ENCODE data around the gene TLE2. TPM values are rescaled to one million over a fixed set of nuclear protein-coding genes. Genes with fewer than 3 reads are reported as not detected.

Gene TLE2
- total RNA-seq, 2 experiments from 2014 or later = 0.47 to 1.0 TPM

GRCh38 chr19:3061182-3062161 is 32.4 kb upstream of the TLE2 start:
- peak; percentile 78 for ATAC-seq
- Mint-ChIP-seq H3K4me3 (peak overlapping the region; percentile 78), H3K27me3 (no peaks in the 10 kb centered on the region), H3K36me3 (peaks cover 27% of the 10 kb centered on the region), H3K9me3 (ENCODE audit: low read depth) (no peaks in the 10 kb centered on the region), H3K4me1 (peaks cover 37% of the 10 kb centered on the region), H3K27ac (peak overlapping the region; percentile 84)
- CTCF ChIA-PET = interaction anchor here (0.6 to 2.2 kb wide), 10 partner anchors 10 to 161 kb away, joined by 3 to 8 read pairs (median 4); partner anchors contain the start of gene ZNF57
- peak; percentile 82 for DNase-seq

- no peak for ATAC-seq
- Mint-ChIP-seq H3K9me3 (ENCODE audit: low read depth) (no peaks in the 10 kb centered on the region), H3K36me3 (peaks cover 27% of the 10 kb centered on the region), H3K4me1 (peaks cover 36% of the 10 kb centered on the region), H3K4me3 (peak overlapping the region; percentile 78), H3K27ac (peak overlapping the region; percentile 84), H3K27me3 (no peaks in the 10 kb centered on the region)
- CTCF ChIA-PET = interaction anchor here (0.6 to 2.2 kb wide), 13 partner anchors 9 to 702 kb away, joined by 3 to 8 read pairs (median 4); partner anchors contain the start of genes MRPL54 and ZNF57
- no peak for DNase-seq
Observed at GRCh38 chr19:3060857-3061181, 31.7 kb upstream of the TLE2 start.

- Mint-ChIP-seq H3K4me1 (peaks cover 37% of the 10 kb centered on the region), H3K9me3 (ENCODE audit: low read depth) (no peaks in the 10 kb centered on the region), H3K27ac (peak overlapping the region; percentile 84), H3K27me3 (no peaks in the 10 kb centered on the region), H3K4me3 (peak overlapping the region; percentile 78), H3K36me3 (peaks cover 33% of the 10 kb centered on the region)
- no peak for DNase-seq
- ATAC-seq = no peak
- CTCF ChIA-PET = interaction anchor here (0.5 to 2.2 kb wide), 6 partner anchors 16 to 172 kb away, joined by 3 to 8 read pairs (median 4); no protein-coding TSS in a partner anchor
Observed at GRCh38 chr19:3059653-3060052, 30.6 kb upstream of the TLE2 start.

- no peak for ATAC-seq
- H3K9me3 Mint-ChIP-seq (ENCODE audit: low read depth) = no peaks in the 10 kb centered on the region
- peaks cover 39% of the 10 kb centered on the region for H3K36me3 Mint-ChIP-seq
Observed at GRCh38 chr19:3058821-3059314, 29.8 kb upstream of the TLE2 start.

GRCh38 chr19:3058009-3058820 is 29.1 kb upstream of the TLE2 start:
- Mint-ChIP-seq H3K27ac (no peak overlapping the region), H3K4me3 (no peak overlapping the region), H3K4me1 (peaks cover 29% of the 10 kb centered on the region), H3K9me3 (ENCODE audit: low read depth) (no peaks in the 10 kb centered on the region), H3K27me3 (no peaks in the 10 kb centered on the region), H3K36me3 (peaks cover 39% of the 10 kb centered on the region)
- ATAC-seq = no peak
- DNase-seq = no peak
- CTCF ChIA-PET = interaction anchor here (0.7 kb wide), 1 partner anchor 19 kb away, joined by 3 read pairs; no protein-coding TSS in a partner anchor

More at GRCh38 chr19:3058821-3059314, 29.8 kb upstream of the TLE2 start:
- H3K27ac Mint-ChIP-seq = no peak overlapping the region
- H3K4me1 Mint-ChIP-seq = peaks cover 34% of the 10 kb centered on the region
- no peak for DNase-seq
- H3K27me3 Mint-ChIP-seq = no peaks in the 10 kb centered on the region
- CTCF ChIA-PET = no interaction called here
- no peak overlapping the region for H3K4me3 Mint-ChIP-seq

GRCh38 chr19:3057275-3057714 is 28.2 kb upstream of the TLE2 start:
- Mint-ChIP-seq H3K9me3 (ENCODE audit: low read depth) (no peaks in the 10 kb centered on the region), H3K4me3 (no peak overlapping the region), H3K36me3 (peaks cover 39% of the 10 kb centered on the region), H3K4me1 (peaks cover 25% of the 10 kb centered on the region), H3K27me3 (no peaks in the 10 kb centered on the region), H3K27ac (no peak overlapping the region)
- CTCF ChIA-PET = interaction anchor here (0.7 kb wide), 1 partner anchor 18 kb away, joined by 3 read pairs; no protein-coding TSS in a partner anchor
- no peak for ATAC-seq
- no peak for DNase-seq

GRCh38 chr19:3056417-3057088 is 27.5 kb upstream of the TLE2 start:
- Mint-ChIP-seq H3K4me3 (no peak overlapping the region), H3K9me3 (ENCODE audit: low read depth) (no peaks in the 10 kb centered on the region), H3K36me3 (peaks cover 39% of the 10 kb centered on the region), H3K27ac (no peak overlapping the region), H3K27me3 (no peaks in the 10 kb centered on the region), H3K4me1 (peaks cover 25% of the 10 kb centered on the region)
- DNase-seq = no peak
- ATAC-seq = no peak
- CTCF ChIA-PET = interaction anchor here (0.7 kb wide), 1 partner anchor 47 kb away, joined by 3 read pairs; no protein-coding TSS in a partner anchor

GRCh38 chr19:3055741-3056416 is 26.8 kb upstream of the TLE2 start:
- Mint-ChIP-seq H3K4me1 (peaks cover 24% of the 10 kb centered on the region), H3K27ac (no peak overlapping the region), H3K36me3 (peaks cover 37% of the 10 kb centered on the region), H3K9me3 (ENCODE audit: low read depth) (no peaks in the 10 kb centered on the region), H3K27me3 (no peaks in the 10 kb centered on the region), H3K4me3 (no peak overlapping the region)
- ATAC-seq = no peak
- DNase-seq = no peak
- CTCF ChIA-PET = interaction anchor here (0.7 kb wide), 1 partner anchor 48 kb away, joined by 3 read pairs; no protein-coding TSS in a partner anchor

- H3K27ac Mint-ChIP-seq = no peak overlapping the region
- peaks cover 33% of the 10 kb centered on the region for H3K36me3 Mint-ChIP-seq
- CTCF ChIA-PET = interaction anchor here (1.0 kb wide), 1 partner anchor 19 kb away, joined by 3 read pairs; no protein-coding TSS in a partner anchor
- H3K4me1 Mint-ChIP-seq = peaks cover 18% of the 10 kb centered on the region
- no peak for ATAC-seq
- H3K9me3 Mint-ChIP-seq (ENCODE audit: low read depth) = no peaks in the 10 kb centered on the region
- no peak overlapping the region for H3K4me3 Mint-ChIP-seq
- H3K27me3 Mint-ChIP-seq = no peaks in the 10 kb centered on the region
- DNase-seq = no peak
Observed at GRCh38 chr19:3054972-3055740, 26.1 kb upstream of the TLE2 start.

GRCh38 chr19:3054265-3054971 is 25.3 kb upstream of the TLE2 start:
- ATAC-seq (no peak), DNase-seq (no peak)
- H3K27ac Mint-ChIP-seq = no peak overlapping the region
- peaks cover 11% of the 10 kb centered on the region for H3K4me1 Mint-ChIP-seq
- CTCF ChIA-PET = interaction anchor here (1.0 to 4.8 kb wide), 4 partner anchors 18 to 54 kb away, joined by 3 to 20 read pairs (median 6); no protein-coding TSS in a partner anchor
- no peaks in the 10 kb centered on the region for H3K9me3 Mint-ChIP-seq (ENCODE audit: low read depth)
- H3K4me3 Mint-ChIP-seq = no peak overlapping the region
- no peaks in the 10 kb centered on the region for H3K27me3 Mint-ChIP-seq
- H3K36me3 Mint-ChIP-seq = peaks cover 26% of the 10 kb centered on the region

GRCh38 chr19:3053780-3054179 is 24.7 kb upstream of the TLE2 start:
- CTCF ChIA-PET = interaction anchor here (1.2 to 4.8 kb wide), 3 partner anchors 22 to 54 kb away, joined by 3 to 20 read pairs (median 8); no protein-coding TSS in a partner anchor
- no peaks in the 10 kb centered on the region for H3K27me3 Mint-ChIP-seq
- H3K27ac Mint-ChIP-seq = no peak overlapping the region
- DNase-seq (no peak), ATAC-seq (no peak)
- H3K9me3 Mint-ChIP-seq (ENCODE audit: low read depth) = no peaks in the 10 kb centered on the region
- H3K36me3 Mint-ChIP-seq = peaks cover 25% of the 10 kb centered on the region
- H3K4me3 Mint-ChIP-seq = no peak overlapping the region
- H3K4me1 Mint-ChIP-seq = peaks cover 9% of the 10 kb centered on the region

Measured in activated CD8-positive, alpha-beta memory T cell treated with anti-CD3 and anti-CD28 coated beads, Interleukin-2, amount 10 ng/mL, durations not matched to agents 7 days and 5 days (primary cell).